Panc1 (cell line): ENCODE data around the gene POLRMT. TPM values are rescaled to one million over a fixed set of nuclear protein-coding genes. Genes with fewer than 3 reads are reported as not detected.

Experiments used
- ATAC-seq: fragments of 200-7000 bp; cut with Tn5 transposase; 2 replicates; pipeline ENCODE4 v1.9.1; 2020; ENCODE audit warnings: mild to moderate bottlenecking, moderate library complexity
- BruUV-seq: library from RNA; stranded (reverse); fragments of 400-500 nt; replicated peaks from 2 replicates; lab custom pipeline; 2021; lab: Mats Ljungman, UMichigan
- CTCF ChIA-PET: fragments of 300-600 bp; sonication (Branson Sonifier 250); formaldehyde crosslinking; loops from one replicate; lab custom pipeline; 2022; ENCODE audit warnings: antibody characterized with exemption; lab: Charles Lee
- POLR2A ChIA-PET: fragments of 300-600 bp; sonication (Branson Sonifier 250); formaldehyde crosslinking; loops from one replicate; lab custom pipeline; 2022; ENCODE audit warnings: antibody characterized with exemption; lab: Charles Lee
- DNase-seq: peaks from one replicate; pipeline ENCODE4 v3.0.0-alpha.2; 2010; ENCODE audit warnings: low read depth, low spot score
- H3K27ac ChIP-seq: 2 replicates; pipeline ENCODE4 v1.5.1; 2011; ENCODE audit warnings: mild to moderate bottlenecking, low read length, inconsistent platforms
- H3K27me3 ChIP-seq: fragments of 200-500 bp; sonication (Bioruptor generic); 2 replicates; pipeline ENCODE4 v1.6.0; 2014; ENCODE audit warnings: low read length, inconsistent platforms; ENCODE audit not compliant: control insufficient read depth, insufficient read depth
- H3K36me3 ChIP-seq: fragments of 200-500 bp; sonication (Bioruptor generic); 2 replicates; pipeline ENCODE4 v1.5.1; 2014; ENCODE audit warnings: inconsistent platforms, mild to moderate bottlenecking, low read length, moderate library complexity; ENCODE audit not compliant: control insufficient read depth, insufficient read depth
- H3K4me1 ChIP-seq: 2 replicates; pipeline ENCODE4 v1.5.1; 2011; ENCODE audit warnings: inconsistent platforms, mild to moderate bottlenecking, low read length, moderate library complexity; ENCODE audit not compliant: control insufficient read depth, insufficient read depth
- H3K4me3 ChIP-seq, 2 experiments: 2 replicates each; pipeline ENCODE4 v1.5.1; 2011 to 2012; ENCODE audit warnings: low read depth in 2 of 2, low read length in 2 of 2, mild to moderate bottlenecking in 2 of 2, inconsistent platforms in 1 of 2, moderate library complexity in 1 of 2
- H3K9me3 ChIP-seq: fragments of 200-500 bp; sonication (Bioruptor generic); 2 replicates; pipeline ENCODE4 v1.5.1; 2014; ENCODE audit warnings: low read depth, mild to moderate bottlenecking, inconsistent platforms, low read length, moderate library complexity; ENCODE audit not compliant: control insufficient read depth, insufficient read depth
- CTCF ChIP-seq: fragments of 450-650 bp; IDR thresholded peaks from 2 replicates; pipeline ENCODE4 v1.5.1; 2017; ENCODE audit warnings: mild to moderate bottlenecking
- POLR2AphosphoS5 ChIP-seq: IDR thresholded peaks from 2 replicates; pipeline ENCODE4 v1.6.1; 2012; ENCODE audit warnings: mild to moderate bottlenecking, low read depth, low read length, moderate library complexity
- REST ChIP-seq, 2 experiments: IDR thresholded peaks; 2 replicates each; pipeline ENCODE4 v1.6.1; 2011 to 2012; ENCODE audit warnings: low read depth in 2 of 2, control low read depth in 1 of 2, low read length in 1 of 2, mild to moderate bottlenecking in 1 of 2, moderate library complexity in 1 of 2; ENCODE audit not compliant: insufficient read depth in 1 of 2
- SIN3A ChIP-seq: IDR thresholded peaks from 2 replicates; pipeline ENCODE4 v1.6.1; 2012; ENCODE audit warnings: low read depth, mild to moderate bottlenecking, low read length, moderate library complexity, borderline replicate concordance; ENCODE audit not compliant: insufficient read depth
- TCF7L2 ChIP-seq: IDR thresholded peaks from 2 replicates; pipeline ENCODE4 v1.6.1; 2011; ENCODE audit warnings: mild to moderate bottlenecking, low read depth, low read length, inconsistent platforms
- in situ Hi-C: cut with HindIII; loops from 2 replicates; pipeline ENCODE4 v1.10.0; 2016; ENCODE audit warnings: low sequenced_read_pairs, low pct_unique_long_range_greater_than_20kb
- intact Hi-C: fragments of 100-400 bp; cut with micrococcal nuclease; formaldehyde crosslinking; loops from one replicate; pipeline ENCODE4 v1.10.0; 2022; ENCODE audit not compliant: unreplicated experiment
- total RNA-seq: library from RNA; stranded (reverse); gene quantifications from one replicate; pipeline ENCODE4 v1.2.1, GENCODE V29; 2021; ENCODE audit not compliant: unreplicated experiment

Gene POLRMT
- total RNA-seq, 1 experiment from 2014 or later = 56.0 TPM

GRCh38 chr19:624433-625109 lies 8.8 kb downstream of the POLRMT start:
- TF ChIP-seq TCF7L2 (no peak), REST (IDR thresholded peaks at IDR 0.05; ENCODE audit: insufficient read depth in 1 of 2, low read depth in 2 of 2, low read length in 1 of 2) (no peak), CTCF (no peak)
- ChIA-PET POLR2A (interaction anchor here (0.6 kb wide), 1 partner anchor 141 kb away, joined by 4 read pairs; no protein-coding TSS in a partner anchor), CTCF (no interaction called here)
- in situ Hi-C loops (no loop called here), intact Hi-C loops (no loop called here)
- BruUV-seq = no TSS peak
- Histone ChIP-seq H3K36me3 (0 out of 2 replicates have a peak, but pooled peaks cover 3% of the 10 kb centered on the region), H3K9me3 (no peaks in the 10 kb centered on the region), H3K4me3 (no peak overlapping the region), H3K27ac (no peak overlapping the region), H3K27me3 (no peaks in the 10 kb centered on the region), H3K4me1 (no peaks in the 10 kb centered on the region; the same call in 1 of the 2 replicates)
- DNase-seq = no peak
- no peak; the same call in 1 of the 2 replicates for ATAC-seq

- no peaks in the 10 kb centered on the region for H3K9me3 ChIP-seq
- no peaks in the 10 kb centered on the region for H3K27me3 ChIP-seq
- TF ChIP-seq POLR2AphosphoS5 = no peak
- TF ChIP-seq REST (IDR thresholded peaks at IDR 0.05; ENCODE audit: insufficient read depth in 1 of 2, low read depth in 2 of 2, low read length in 1 of 2) = no peak
- no peak for TF ChIP-seq CTCF
- TF ChIP-seq TCF7L2 = no peak
- TF ChIP-seq SIN3A = no peak
- 0 out of 2 replicates have a peak, but pooled peaks cover 1% of the 10 kb centered on the region for H3K36me3 ChIP-seq
- H3K4me1 ChIP-seq = no peaks in the 10 kb centered on the region; the same call in 1 of the 2 replicates
- no peak overlapping the region for H3K4me3 ChIP-seq
- POLR2A ChIA-PET = no interaction called here
- no peak overlapping the region for H3K27ac ChIP-seq
- BruUV-seq = no TSS peak
- in situ Hi-C loops (no loop called here), intact Hi-C loops (no loop called here)
- DNase-seq (no peak), ATAC-seq (peak; percentile 79)
- CTCF ChIA-PET = no interaction called here
Observed at GRCh38 chr19:623974-624373, 9.4 kb downstream of the POLRMT start.
